MCF 10A (cell line): ENCODE measurements around the gene CORO1C. TPM values are rescaled to one million over a fixed set of nuclear protein-coding genes. Genes with fewer than 3 reads are reported as not detected.

ENCODE experiments used
- BruUV-seq: library from RNA; stranded (reverse); fragments of 400-500 nt; replicated peaks from 2 replicates; lab custom pipeline; 2021; lab: Mats Ljungman, UMichigan
- CTCF ChIA-PET: fragments of 300-600 bp; sonication (Branson Sonifier 250); formaldehyde crosslinking; extraction: SDS; loops from one replicate; lab custom pipeline; 2021; ENCODE audit warnings: antibody characterized with exemption, inconsistent platforms; lab: Yijun Ruan, JAX
- POLR2A ChIA-PET: fragments of 300-600, 350-650 bp; sonication (Branson Sonifier 250); formaldehyde crosslinking; extraction: SDS; loops from one replicate; lab custom pipeline; 2020; ENCODE audit warnings: antibody characterized with exemption, inconsistent platforms; lab: Yijun Ruan, JAX
- DNase-seq: peaks from one replicate; pipeline ENCODE4 v3.0.0-alpha.2; 2018; ENCODE audit not compliant: unreplicated experiment
- H3K27ac Mint-ChIP-seq: one replicate; pipeline ENCODE4 v1.8.0; 2022; ENCODE audit warnings: mild to moderate bottlenecking, low read depth, mixed read lengths; ENCODE audit not compliant: unreplicated experiment
- H3K27me3 Mint-ChIP-seq: one replicate; pipeline ENCODE4 v1.8.0; 2022; ENCODE audit warnings: mixed read lengths; ENCODE audit not compliant: insufficient read depth, unreplicated experiment
- H3K36me3 Mint-ChIP-seq: one replicate; pipeline ENCODE4 v1.8.0; 2022; ENCODE audit warnings: mild to moderate bottlenecking, moderate library complexity, mixed read lengths; ENCODE audit not compliant: insufficient read depth, unreplicated experiment
- H3K4me1 Mint-ChIP-seq: one replicate; pipeline ENCODE4 v1.8.0; 2022; ENCODE audit warnings: mixed read lengths; ENCODE audit not compliant: insufficient read depth, unreplicated experiment
- H3K4me3 Mint-ChIP-seq: one replicate; pipeline ENCODE4 v1.8.0; 2022; ENCODE audit warnings: mild to moderate bottlenecking, moderate library complexity, mixed read lengths; ENCODE audit not compliant: unreplicated experiment
- H3K9me3 Mint-ChIP-seq: one replicate; pipeline ENCODE4 v1.8.0; 2022; ENCODE audit warnings: mixed read lengths; ENCODE audit not compliant: unreplicated experiment
- CTCF ChIP-seq: fragments of 200-600 bp; IDR thresholded peaks from one replicate; pipeline ENCODE4 v1.8.0; 2022; ENCODE audit warnings: antibody characterized with exemption, mild to moderate bottlenecking; ENCODE audit not compliant: unreplicated experiment
- intact Hi-C: fragments of 100-400 bp; cut with micrococcal nuclease; formaldehyde crosslinking; loops from 2 replicates; pipeline ENCODE4 v1.14.1; 2022
- total RNA-seq: library from RNA; stranded (reverse); gene quantifications from 2 replicates; pipeline ENCODE4 v1.2.3, GENCODE V29; 2022

CORO1C gene
- total RNA-seq, 1 experiment from 2014 or later = 130 TPM

- no peak for TF ChIP-seq CTCF
- BruUV-seq = no TSS peak
- H3K9me3 Mint-ChIP-seq = no peaks in the 10 kb centered on the region
- intact Hi-C loops = no loop called here
- peaks cover 39% of the 10 kb centered on the region for H3K4me1 Mint-ChIP-seq
- POLR2A ChIA-PET = interaction anchor here (1.0 to 4.7 kb wide), 14 partner anchors 9 to 156 kb away, joined by 3 to 57 read pairs (median 6); partner anchors contain the start of genes CORO1C and SSH1
- H3K36me3 Mint-ChIP-seq = peaks cover 58% of the 10 kb centered on the region
- peak overlapping the region; percentile 89 for H3K27ac Mint-ChIP-seq
- DNase-seq = peak; percentile 96
- H3K27me3 Mint-ChIP-seq = no peaks in the 10 kb centered on the region
- CTCF ChIA-PET = interaction anchor here (0.6 to 2.2 kb wide), 11 partner anchors 10 to 116 kb away, joined by 3 to 7 read pairs (median 4); no protein-coding TSS in a partner anchor
- peak overlapping the region; percentile 70 for H3K4me3 Mint-ChIP-seq
These were observed 30.3 kb downstream of the CORO1C start for GRCh38 chr12:108700833-108701541.

- no peaks in the 10 kb centered on the region for H3K9me3 Mint-ChIP-seq
- ChIA-PET CTCF (interaction anchor here (1.0 kb wide), 1 partner anchor 22 kb away, joined by 4 read pairs; no protein-coding TSS in a partner anchor), POLR2A (interaction anchor here (0.8 to 11.5 kb wide), 5 partner anchors 8 to 96 kb away, joined by 3 to 179 read pairs (median 3); partner anchors contain the start of gene CORO1C)
- H3K27me3 Mint-ChIP-seq = no peaks in the 10 kb centered on the region
- H3K4me3 Mint-ChIP-seq = no peak overlapping the region
- no TSS peak for BruUV-seq
- H3K27ac Mint-ChIP-seq = peak overlapping the region; percentile 89
- no peak for TF ChIP-seq CTCF
- H3K4me1 Mint-ChIP-seq = peaks cover 48% of the 10 kb centered on the region
- intact Hi-C loops = no loop called here
- H3K36me3 Mint-ChIP-seq = peaks cover 52% of the 10 kb centered on the region
- no peak for DNase-seq
These were observed 31.3 kb downstream of the CORO1C start for GRCh38 chr12:108699955-108700563.

GRCh38 chr12:108697905-108698304 is 33.4 kb downstream of the CORO1C start:
- Mint-ChIP-seq H3K4me1 (peaks cover 54% of the 10 kb centered on the region), H3K27ac (peak overlapping the region; percentile 94), H3K36me3 (peaks cover 46% of the 10 kb centered on the region), H3K27me3 (no peaks in the 10 kb centered on the region), H3K4me3 (no peak overlapping the region), H3K9me3 (no peaks in the 10 kb centered on the region)
- intact Hi-C loops = no loop called here
- no peak for DNase-seq
- no TSS peak for BruUV-seq
- CTCF ChIA-PET = interaction anchor here (0.9 to 1.2 kb wide), 3 partner anchors 105 to 253 kb away, joined by 3 to 5 read pairs (median 4); no protein-coding TSS in a partner anchor
- no peak for TF ChIP-seq CTCF
- POLR2A ChIA-PET = interaction anchor here (1.1 to 11.5 kb wide), 6 partner anchors 10 to 137 kb away, joined by 3 to 179 read pairs (median 8); partner anchors contain the start of genes CORO1C, ISCU and SART3

GRCh38 chr12:108696996-108697290 is 34.4 kb downstream of the CORO1C start:
- POLR2A ChIA-PET = interaction anchor here (0.6 to 11.5 kb wide), 12 partner anchors 9 to 254 kb away, joined by 3 to 179 read pairs (median 6); partner anchors contain the start of genes CORO1C, ISCU and SSH1
- BruUV-seq = TSS peak; percentile 58
- DNase-seq = no peak
- Mint-ChIP-seq H3K4me3 (peak overlapping the region; percentile 63), H3K4me1 (peaks cover 52% of the 10 kb centered on the region), H3K9me3 (no peaks in the 10 kb centered on the region), H3K27ac (peak overlapping the region; percentile 94), H3K36me3 (peaks cover 56% of the 10 kb centered on the region), H3K27me3 (no peaks in the 10 kb centered on the region)
- no peak for TF ChIP-seq CTCF
- intact Hi-C loops = loop anchor here (1.0 kb wide), 1 partner anchor 32 kb away; no protein-coding TSS in a partner anchor
- CTCF ChIA-PET = interaction anchor here (0.5 to 5.8 kb wide), 4 partner anchors 31 to 144 kb away, joined by 3 to 49 read pairs (median 4); no protein-coding TSS in a partner anchor
